Measurements from ENCODE around the gene POU3F3.

POU3F3 gene

GRCh38 chr2:104847586-104848160 is 6.2 kb upstream of the POU3F3 start:
- DNase-seq = no peak

- no peak for DNase-seq
These were observed 5.4 kb upstream of the POU3F3 start for GRCh38 chr2:104848526-104848925.

GRCh38 chr2:104849101-104849500 is 4.8 kb upstream of the POU3F3 start:
- DNase-seq = no peak

- peak; percentile 43 for DNase-seq
These were observed 4.2 kb upstream of the POU3F3 start for GRCh38 chr2:104849618-104850141.

GRCh38 chr2:104850361-104851290 is 3.3 kb upstream of the POU3F3 start:
- DNase-seq = no peak

GRCh38 chr2:104851291-104852089 is 2.4 kb upstream of the POU3F3 start:
- DNase-seq = no peak

GRCh38 chr2:104852090-104852666 is 1.7 kb upstream of the POU3F3 start:
- no peak for DNase-seq

- DNase-seq = no peak
These were observed 744 bp downstream of the POU3F3 start for GRCh38 chr2:104854498-104855220.

- no peak for DNase-seq
These were observed 1.5 kb downstream of the POU3F3 start for GRCh38 chr2:104855221-104856085.

GRCh38 chr2:104856086-104856972 is 2.4 kb downstream of the POU3F3 start:
- peak; percentile 27 for DNase-seq

GRCh38 chr2:104856973-104857261 is 3.0 kb downstream of the POU3F3 start:
- no peak for DNase-seq

- no peak for DNase-seq
These were observed 3.5 kb downstream of the POU3F3 start for GRCh38 chr2:104857262-104858005.

GRCh38 chr2:104858006-104858978 is 4.4 kb downstream of the POU3F3 start:
- no peak for DNase-seq

GRCh38 chr2:104859291-104859765 is 5.4 kb downstream of the POU3F3 start:
- DNase-seq = no peak

GRCh38 chr2:104859766-104860450 is 6.0 kb downstream of the POU3F3 start:
- no peak for DNase-seq

- no peak for DNase-seq
These were observed 6.5 kb downstream of the POU3F3 start for GRCh38 chr2:104860451-104860790.

- DNase-seq = no peak
These were observed 7.6 kb downstream of the POU3F3 start for GRCh38 chr2:104861351-104862057.
